Type B pancreatic cell (in vitro differentiated cells): Measurements from ENCODE around the gene PLAC9. TPM values are rescaled to one million over a fixed set of nuclear protein-coding genes. Genes with fewer than 3 reads are reported as not detected.

Experiments
- DNase-seq: peaks from one replicate; pipeline ENCODE4 v3.0.0; 2021; ENCODE audit warnings: mixed read lengths; ENCODE audit not compliant: unreplicated experiment; ENCODE audit errors: extremely low spot score
- H3K27ac Mint-ChIP-seq: 2 replicates; pipeline ENCODE4 v1.8.0; 2021; ENCODE audit warnings: mild to moderate bottlenecking, mixed read lengths
- H3K27me3 Mint-ChIP-seq: 2 replicates; pipeline ENCODE4 v1.8.0; 2021; ENCODE audit warnings: mixed read lengths
- H3K36me3 Mint-ChIP-seq: 2 replicates; pipeline ENCODE4 v1.8.0; 2021; ENCODE audit warnings: mixed read lengths
- H3K4me1 Mint-ChIP-seq: one replicate; pipeline ENCODE4 v1.8.0; 2021; ENCODE audit warnings: mixed read lengths; ENCODE audit not compliant: unreplicated experiment
- H3K4me3 Mint-ChIP-seq: 2 replicates; pipeline ENCODE4 v1.8.0; 2021; ENCODE audit warnings: mild to moderate bottlenecking, mixed read lengths
- H3K9me3 Mint-ChIP-seq: 2 replicates; pipeline ENCODE4 v1.8.0; 2021; ENCODE audit warnings: mixed read lengths
- total RNA-seq: library from RNA; stranded (reverse); gene quantifications from 2 replicates; pipeline ENCODE4 v1.2.1, GENCODE V29; 2021; ENCODE audit warnings: low replicate concordance
- TF ChIP-seq, protein P1 (sequence below): fragments of 200-600 bp; sonication (generic); conservative IDR thresholded peaks from 2 replicates; pipeline ENCODE4 v1.5.0; 2021; ENCODE audit warnings: antibody characterized with exemption, mild to moderate bottlenecking

Gene PLAC9
- total RNA-seq, 1 donor from 2014 or later: 8.2 TPM

DNA sequence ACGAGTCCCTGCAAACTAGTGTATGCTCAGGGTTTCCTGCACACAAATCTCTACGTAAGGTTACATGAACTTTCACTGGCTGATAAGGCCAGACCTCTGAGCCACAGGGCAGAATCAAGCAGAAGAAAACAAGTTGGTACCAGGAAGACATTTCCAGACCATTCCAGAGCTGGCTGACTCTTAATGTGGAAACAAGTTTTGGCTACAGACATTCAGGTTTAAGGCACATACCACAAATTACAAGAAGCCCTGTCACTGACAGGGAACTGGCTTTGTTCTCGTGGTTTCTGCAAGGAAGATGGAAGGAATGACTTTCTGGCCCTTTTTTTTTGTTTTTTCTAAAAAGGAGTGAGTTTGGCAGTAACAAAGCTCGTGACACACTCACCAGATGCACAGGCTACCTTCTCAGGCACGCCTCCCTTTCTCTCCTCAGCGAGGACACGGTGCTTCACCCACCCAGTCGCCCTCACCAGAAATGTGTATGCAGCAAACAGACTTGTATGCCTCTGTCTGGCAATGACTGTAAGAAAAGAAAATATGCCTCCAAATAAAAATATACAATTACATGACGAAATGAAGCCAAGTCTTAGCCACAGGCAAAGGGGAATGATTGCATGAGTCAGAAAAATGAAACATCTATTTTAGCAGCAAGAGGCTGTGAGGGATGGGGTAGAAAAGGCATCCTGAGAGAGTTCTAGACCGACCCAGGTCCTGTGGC, 22.6 kb downstream of the PLAC9 start:
- H3K4me3 Mint-ChIP-seq: no peak overlapping the region
- TF ChIP-seq, protein P1, sequence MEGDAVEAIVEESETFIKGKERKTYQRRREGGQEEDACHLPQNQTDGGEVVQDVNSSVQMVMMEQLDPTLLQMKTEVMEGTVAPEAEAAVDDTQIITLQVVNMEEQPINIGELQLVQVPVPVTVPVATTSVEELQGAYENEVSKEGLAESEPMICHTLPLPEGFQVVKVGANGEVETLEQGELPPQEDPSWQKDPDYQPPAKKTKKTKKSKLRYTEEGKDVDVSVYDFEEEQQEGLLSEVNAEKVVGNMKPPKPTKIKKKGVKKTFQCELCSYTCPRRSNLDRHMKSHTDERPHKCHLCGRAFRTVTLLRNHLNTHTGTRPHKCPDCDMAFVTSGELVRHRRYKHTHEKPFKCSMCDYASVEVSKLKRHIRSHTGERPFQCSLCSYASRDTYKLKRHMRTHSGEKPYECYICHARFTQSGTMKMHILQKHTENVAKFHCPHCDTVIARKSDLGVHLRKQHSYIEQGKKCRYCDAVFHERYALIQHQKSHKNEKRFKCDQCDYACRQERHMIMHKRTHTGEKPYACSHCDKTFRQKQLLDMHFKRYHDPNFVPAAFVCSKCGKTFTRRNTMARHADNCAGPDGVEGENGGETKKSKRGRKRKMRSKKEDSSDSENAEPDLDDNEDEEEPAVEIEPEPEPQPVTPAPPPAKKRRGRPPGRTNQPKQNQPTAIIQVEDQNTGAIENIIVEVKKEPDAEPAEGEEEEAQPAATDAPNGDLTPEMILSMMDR: no peak
- H3K4me1 Mint-ChIP-seq: peaks cover 19% of the 10 kb centered on the region
- peak overlapping the region; percentile 48 for H3K27ac Mint-ChIP-seq
- H3K9me3 Mint-ChIP-seq: no peaks in the 10 kb centered on the region
- no peaks in the 10 kb centered on the region for H3K27me3 Mint-ChIP-seq
- peaks cover 48% of the 10 kb centered on the region for H3K36me3 Mint-ChIP-seq
- no peak for DNase-seq

GRCh38 chr10:80155696-80156215, 23.2 kb downstream of the PLAC9 start:
- peak overlapping the region; percentile 48 for H3K27ac Mint-ChIP-seq
- DNase-seq: no peak
- no peaks in the 10 kb centered on the region for H3K27me3 Mint-ChIP-seq
- H3K9me3 Mint-ChIP-seq: no peaks in the 10 kb centered on the region
- no peak overlapping the region for H3K4me3 Mint-ChIP-seq
- TF ChIP-seq, protein P1: no peak
- peaks cover 47% of the 10 kb centered on the region for H3K36me3 Mint-ChIP-seq
- H3K4me1 Mint-ChIP-seq: peaks cover 19% of the 10 kb centered on the region

DNA sequence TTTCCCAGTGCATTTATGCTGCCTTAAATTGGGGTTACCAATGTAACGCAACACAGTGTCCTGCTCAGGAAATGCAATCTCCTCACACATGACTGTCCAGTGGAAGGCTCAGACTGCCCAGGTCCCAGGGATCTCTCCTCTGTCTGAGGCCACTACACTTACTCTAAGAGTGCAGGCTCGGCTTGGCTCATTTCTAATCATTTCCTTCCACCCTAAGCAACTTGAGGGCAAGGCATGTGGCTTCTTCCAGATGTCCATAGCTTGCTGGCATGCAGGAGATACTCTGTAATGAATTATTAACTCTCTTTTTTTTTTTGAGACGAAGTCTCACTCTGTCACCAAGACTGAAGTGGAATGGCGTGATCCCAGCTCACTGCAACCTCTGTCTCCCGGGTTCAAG, 23.7 kb downstream of the PLAC9 start:
- DNase-seq: no peak
- no peaks in the 10 kb centered on the region for H3K27me3 Mint-ChIP-seq
- peaks cover 19% of the 10 kb centered on the region for H3K4me1 Mint-ChIP-seq
- H3K9me3 Mint-ChIP-seq: no peaks in the 10 kb centered on the region
- H3K27ac Mint-ChIP-seq: peak overlapping the region; percentile 9
- no peak overlapping the region for H3K4me3 Mint-ChIP-seq
- peaks cover 48% of the 10 kb centered on the region for H3K36me3 Mint-ChIP-seq
- TF ChIP-seq, protein P1: no peak

DNA sequence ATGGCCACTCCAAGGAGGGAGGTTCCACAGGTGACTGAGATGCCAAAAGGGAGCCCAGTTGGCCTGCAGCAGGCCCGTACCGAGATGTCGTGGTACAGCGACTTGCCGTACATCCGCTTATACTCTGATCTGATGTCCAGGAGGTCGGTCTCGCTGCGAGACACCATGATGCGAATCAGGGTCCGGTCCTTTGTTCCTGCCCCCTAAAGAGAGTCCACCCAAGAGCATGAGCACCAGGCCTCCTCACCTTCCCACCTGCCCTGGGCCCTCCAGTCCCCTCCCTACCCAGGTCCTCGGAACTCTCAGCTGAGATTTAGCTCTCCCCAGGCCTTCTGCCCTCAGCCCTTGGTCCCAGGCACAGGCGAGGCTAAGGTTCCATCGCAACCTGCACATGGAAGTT, 25.0 kb downstream of the PLAC9 start:
- Mint-ChIP-seq H3K27me3 (no peaks in the 10 kb centered on the region), H3K9me3 (no peaks in the 10 kb centered on the region), H3K4me1 (peaks cover 19% of the 10 kb centered on the region), H3K36me3 (peaks cover 53% of the 10 kb centered on the region), H3K27ac (peak overlapping the region; percentile 59), H3K4me3 (no peak overlapping the region)
- TF ChIP-seq, protein P1: no peak
- no peak for DNase-seq

DNA sequence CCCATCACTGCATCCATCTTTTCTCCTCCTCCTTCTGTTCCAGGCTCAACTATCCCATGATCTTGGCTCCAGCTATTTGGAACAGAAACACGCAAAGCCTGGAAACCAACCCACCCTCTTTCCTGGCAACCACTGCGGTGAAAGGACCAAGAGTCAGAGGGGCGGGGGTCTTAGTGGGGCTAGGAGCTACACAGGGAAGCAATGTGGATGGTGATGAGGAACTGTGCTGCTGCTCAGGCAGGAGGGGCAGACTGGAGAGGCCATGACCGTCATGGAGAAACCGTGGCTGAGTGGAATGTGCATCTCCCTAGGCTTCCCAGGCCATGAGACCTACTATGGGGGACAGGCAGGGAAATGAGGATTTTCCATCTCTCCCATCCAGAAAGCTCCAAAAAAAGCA, 25.6 kb downstream of the PLAC9 start:
- Mint-ChIP-seq H3K4me1 (peaks cover 20% of the 10 kb centered on the region), H3K4me3 (no peak overlapping the region), H3K9me3 (no peaks in the 10 kb centered on the region), H3K36me3 (peaks cover 53% of the 10 kb centered on the region), H3K27me3 (no peaks in the 10 kb centered on the region), H3K27ac (peak overlapping the region; percentile 59)
- TF ChIP-seq, protein P1: no peak
- no peak for DNase-seq
